ENCODE data around the gene KDF1. TPM values are rescaled to one million over a fixed set of nuclear protein-coding genes. Genes with fewer than 3 reads are reported as not detected.

The KDF1 gene
- total RNA-seq, 4 donors from 2014 or later, result 0.15 TPM; not detected in 3

GRCh38 chr1:26951821-26952497 lies 8.3 kb downstream of the KDF1 start:
- no peak for ATAC-seq

GRCh38 chr1:26951216-26951615 lies 9.1 kb downstream of the KDF1 start:
- DNase-seq (no peak), ATAC-seq (no peak)
- Histone ChIP-seq H3K4me3 (no peak overlapping the region), H3K27me3 (peaks cover 0 to 4% (median 0%) of the 10 kb centered on the region in 3 donors), H3K36me3 (peaks cover 0 to 8% of the 10 kb centered on the region in 2 donors), H3K9me3 (no peaks in the 10 kb centered on the region), H3K4me1 (peaks cover 3% of the 10 kb centered on the region in 2 donors), H3K27ac (no peak overlapping the region)
- in situ Hi-C loops (cut with MboI; ENCODE audit: low sequenced_read_pairs in 4 of 4), result no loop called here
- TF ChIP-seq POLR2A (IDR thresholded peaks at IDR 0.05), result no peak
- TF ChIP-seq CTCF (IDR thresholded peaks at IDR 0.05 in 4 of 5, conservative IDR thresholded peaks at IDR 0.05 in 1 of 5), result no peak
- intact Hi-C loops (cut with DNase I; ENCODE audit: low total_unique reads), result no loop called here

More at GRCh38 chr1:26951821-26952497, 8.3 kb downstream of the KDF1 start:
- intact Hi-C loops (cut with DNase I; ENCODE audit: low total_unique reads) (no loop called here), in situ Hi-C loops (cut with MboI; ENCODE audit: low sequenced_read_pairs in 4 of 4) (no loop called here)
- no peak overlapping the region for H3K4me3 ChIP-seq
- no peak for DNase-seq
- no peaks in the 10 kb centered on the region for H3K9me3 ChIP-seq
- H3K36me3 ChIP-seq, result peaks cover 0 to under 1% of the 10 kb centered on the region in 2 donors
- H3K27me3 ChIP-seq, result peaks cover 0 to 12% (median 0%) of the 10 kb centered on the region in 3 donors
- H3K27ac ChIP-seq, result no peak overlapping the region
- peaks cover 3% of the 10 kb centered on the region in 2 donors for H3K4me1 ChIP-seq
- TF ChIP-seq POLR2A (IDR thresholded peaks at IDR 0.05), result no peak
- TF ChIP-seq CTCF (IDR thresholded peaks at IDR 0.05 in 4 of 5, conservative IDR thresholded peaks at IDR 0.05 in 1 of 5), result no peak

GRCh38 chr1:26950602-26951001 lies 9.7 kb downstream of the KDF1 start:
- Histone ChIP-seq H3K4me3 (no peak overlapping the region), H3K9me3 (no peaks in the 10 kb centered on the region), H3K27me3 (no peaks in the 10 kb centered on the region), H3K36me3 (peaks cover 0 to 14% of the 10 kb centered on the region in 2 donors), H3K27ac (no peak overlapping the region), H3K4me1 (peaks cover 3% of the 10 kb centered on the region in 2 donors)
- no peak for DNase-seq
- in situ Hi-C loops (cut with MboI; ENCODE audit: low sequenced_read_pairs in 4 of 4), result no loop called here
- TF ChIP-seq CTCF (IDR thresholded peaks at IDR 0.05 in 4 of 5, conservative IDR thresholded peaks at IDR 0.05 in 1 of 5), result no peak
- TF ChIP-seq POLR2A (IDR thresholded peaks at IDR 0.05), result no peak
- intact Hi-C loops (cut with DNase I; ENCODE audit: low total_unique reads), result no loop called here
- no peak for ATAC-seq

DNA sequence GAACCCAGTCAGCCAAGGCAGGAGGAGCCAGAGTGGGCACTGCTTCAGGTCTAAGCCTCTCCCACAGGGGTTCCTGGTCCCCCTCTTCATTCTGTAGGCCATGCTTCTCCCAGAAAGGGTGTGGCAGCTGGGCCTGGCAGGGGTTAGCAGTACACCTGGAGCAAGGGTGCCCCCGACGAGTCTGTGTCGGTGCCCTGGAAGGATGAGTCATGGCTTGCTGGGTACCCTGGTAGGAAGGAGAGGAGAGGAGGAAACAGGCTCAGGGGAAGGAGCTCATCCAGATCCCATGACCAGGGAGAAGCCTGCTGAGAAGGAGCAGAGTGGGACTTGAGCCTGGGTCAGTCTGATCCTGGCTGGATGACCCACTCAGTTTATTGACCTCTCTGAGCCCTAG lies 10.3 kb downstream of the KDF1 start:
- peaks cover 0 to 20% of the 10 kb centered on the region in 2 donors for H3K36me3 ChIP-seq
- TF ChIP-seq CTCF (IDR thresholded peaks at IDR 0.05 in 4 of 5, conservative IDR thresholded peaks at IDR 0.05 in 1 of 5) (no peak), POLR2A (IDR thresholded peaks at IDR 0.05) (no peak)
- ATAC-seq (no peak), DNase-seq (no peak)
- H3K27me3 ChIP-seq, result no peaks in the 10 kb centered on the region
- in situ Hi-C loops (cut with MboI; ENCODE audit: low sequenced_read_pairs in 4 of 4), result no loop called here
- H3K27ac ChIP-seq, result no peak overlapping the region
- H3K4me3 ChIP-seq, result no peak overlapping the region
- intact Hi-C loops (cut with DNase I; ENCODE audit: low total_unique reads), result no loop called here
- H3K4me1 ChIP-seq, result peaks cover 3% of the 10 kb centered on the region in 2 donors
- H3K9me3 ChIP-seq, result no peaks in the 10 kb centered on the region

Measured in gastrocnemius medialis (tissue), 4 donors.